NCI-H187 (cell line): Measurements from ENCODE around the gene TM9SF1.

ENCODE experiments used
- DNase-seq, 2 experiments: peaks; one replicate each; lab custom pipeline; 2025; lab: John Stamatoyannopoulos, UW

Gene TM9SF1

DNA sequence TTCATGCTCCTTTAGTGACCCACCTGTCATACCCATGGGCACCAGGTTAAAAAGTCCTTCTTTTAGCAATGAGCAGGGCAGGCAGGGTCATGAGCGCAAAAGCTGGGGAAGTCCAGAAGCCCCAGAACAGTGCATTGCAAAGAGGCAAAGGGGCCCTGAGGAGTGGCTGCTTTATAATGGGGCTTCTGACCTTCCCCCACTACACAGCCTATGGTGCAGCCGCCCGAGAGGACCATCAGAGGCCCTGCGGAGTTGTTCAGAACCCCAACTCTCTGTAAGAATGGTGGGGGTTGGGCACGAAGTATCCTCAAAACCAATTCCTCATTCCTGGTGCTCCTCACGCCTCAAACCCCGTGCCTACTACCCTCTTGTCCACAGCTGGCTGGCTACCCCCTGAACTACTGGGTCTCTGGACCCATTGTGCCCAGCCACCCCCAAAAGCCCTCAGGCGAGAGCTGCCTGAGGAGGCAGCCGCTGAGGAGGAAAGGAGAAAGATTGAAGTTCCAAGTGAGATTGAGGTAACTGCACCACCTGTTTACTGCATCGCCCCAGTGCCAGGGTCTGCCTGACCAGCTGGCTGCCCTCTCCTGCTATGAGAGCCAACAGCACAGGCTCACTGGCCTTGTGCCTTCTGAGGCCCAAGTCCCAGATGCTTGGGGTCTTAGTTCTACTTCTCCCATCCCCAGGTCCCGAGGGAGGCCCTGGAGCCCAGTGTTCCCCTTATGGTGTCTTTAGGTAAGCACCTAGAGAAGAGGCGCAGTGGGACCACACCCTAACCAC lies 16.7 kb downstream of the TM9SF1 start:
- DNase-seq, result no peak

DNA sequence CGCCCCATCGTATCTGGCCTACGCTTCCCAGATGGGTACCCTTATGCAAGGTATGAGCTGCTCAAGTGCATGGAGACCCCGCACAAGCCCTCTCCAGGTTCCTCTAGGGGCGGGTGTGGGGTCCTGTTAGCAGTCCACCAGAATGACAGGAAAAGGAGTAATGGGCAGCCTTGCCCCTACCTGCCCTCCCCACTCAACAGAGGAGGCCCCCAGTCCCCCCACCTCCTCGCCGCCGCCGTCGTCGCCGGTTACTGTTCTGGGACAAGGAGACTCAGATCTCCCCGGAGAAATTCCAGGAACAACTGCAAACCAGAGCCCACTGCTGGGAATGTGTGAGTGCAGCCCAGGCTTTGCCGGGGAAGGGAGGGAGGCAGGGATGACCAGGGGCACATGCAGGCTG lies 17.4 kb downstream of the TM9SF1 start:
- DNase-seq, result no peak

DNA sequence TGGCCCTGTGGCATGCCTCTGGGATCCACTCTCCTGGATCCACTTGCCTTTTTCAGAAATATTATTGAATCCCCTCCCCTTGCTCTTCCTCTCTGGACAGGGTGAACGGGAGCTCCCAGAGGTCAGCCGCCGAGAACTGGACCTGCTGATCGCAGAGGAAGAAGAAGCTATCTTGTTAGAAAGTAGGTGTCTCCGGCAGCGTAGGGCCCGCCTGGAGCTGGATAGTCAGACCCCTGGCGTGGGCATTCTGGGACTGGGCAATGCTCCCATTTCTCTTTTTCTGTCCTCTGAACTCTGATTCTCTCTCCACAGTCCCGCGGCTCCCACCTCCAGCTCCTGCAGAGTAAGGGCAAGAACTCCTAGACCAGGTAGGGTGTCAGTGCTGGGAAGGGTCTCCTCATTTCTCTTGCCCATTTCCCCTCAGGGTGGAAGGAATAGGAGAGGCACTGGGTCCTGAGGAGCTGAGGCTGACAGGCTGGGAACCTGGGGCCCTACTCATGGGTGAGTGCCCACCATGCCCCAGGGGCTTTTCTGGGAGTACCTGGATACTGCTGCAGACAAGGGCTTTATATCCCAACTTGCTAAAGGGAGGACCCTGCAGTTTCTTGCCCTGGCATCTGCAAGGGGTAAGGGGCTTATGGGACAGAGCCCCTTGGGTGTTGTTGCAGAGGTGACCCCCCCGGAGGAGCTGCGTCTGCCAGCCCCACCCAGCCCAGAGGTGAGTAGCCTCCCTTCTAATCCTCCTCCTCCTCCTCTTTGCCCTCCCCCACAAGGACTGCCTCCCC lies 18.0 kb downstream of the TM9SF1 start:
- DNase-seq, result no peak

DNA sequence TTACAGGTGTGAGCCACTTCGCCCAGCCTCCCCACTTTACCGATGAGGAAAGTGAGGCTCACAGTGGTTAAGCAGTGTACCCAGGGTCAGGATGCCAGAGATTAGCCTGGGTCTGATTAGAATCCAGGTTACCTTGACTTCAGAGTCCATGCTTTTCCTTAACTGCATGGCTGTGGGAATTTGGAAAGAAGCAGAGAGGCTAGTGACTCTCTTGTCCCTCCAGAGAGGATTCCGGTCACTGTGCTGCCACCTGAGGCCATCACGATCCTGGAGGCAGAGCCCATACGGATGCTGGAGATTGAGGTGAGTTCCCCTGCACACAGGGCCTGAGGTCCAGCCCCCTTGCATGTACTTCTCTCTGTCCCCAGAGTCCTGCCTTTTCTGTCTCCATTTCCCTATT lies 18.6 kb downstream of the TM9SF1 start:
- DNase-seq, result no peak

DNA sequence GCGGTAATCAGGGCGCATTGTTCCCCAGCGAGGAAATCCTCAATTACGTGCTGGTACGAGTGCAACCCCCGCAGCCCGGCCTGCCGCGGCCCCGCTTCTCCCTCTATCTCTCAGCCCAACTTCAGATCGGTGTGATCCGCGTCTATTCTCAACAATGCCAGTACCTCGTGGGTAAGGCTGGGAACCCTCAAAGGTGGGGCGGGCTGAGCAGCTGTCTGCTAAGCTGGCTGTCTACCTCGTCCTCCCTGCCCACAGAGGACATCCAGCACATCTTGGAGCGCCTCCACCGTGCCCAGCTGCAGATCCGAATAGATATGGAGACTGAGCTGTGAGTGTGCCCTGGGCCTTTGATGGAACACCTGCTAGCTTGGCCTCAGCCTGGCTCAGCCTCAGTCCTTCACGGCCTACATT lies 22.4 kb downstream of the TM9SF1 start:
- DNase-seq, result no peak

DNA sequence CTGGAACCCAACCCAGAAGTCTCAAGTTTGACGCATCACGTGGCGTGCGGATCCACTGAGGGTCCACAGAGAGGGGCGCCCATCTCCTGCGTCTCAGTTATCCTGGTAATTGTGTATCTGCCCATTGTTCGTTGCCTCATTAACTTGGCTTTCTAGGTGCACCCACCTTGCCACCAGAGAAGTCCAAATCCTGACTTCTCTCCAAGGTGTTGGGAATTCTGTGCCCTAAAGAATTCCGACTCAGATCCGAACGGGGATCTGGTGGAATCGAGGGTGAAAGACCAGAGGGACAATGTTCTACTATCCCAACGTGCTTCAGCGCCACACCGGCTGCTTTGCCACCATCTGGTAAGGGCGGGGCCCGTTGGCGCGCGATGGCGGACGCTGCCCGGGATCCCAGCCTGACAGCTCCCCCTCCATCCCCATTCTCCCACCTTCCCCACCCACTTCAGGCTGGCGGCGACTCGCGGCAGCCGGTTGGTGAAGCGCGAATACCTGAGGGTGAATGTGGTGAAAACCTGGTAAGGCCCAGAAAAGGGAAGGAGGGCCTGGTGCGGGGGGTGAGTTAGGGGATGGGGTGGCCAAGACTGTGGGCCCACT lies 22.9 kb downstream of the TM9SF1 start:
- no peak for DNase-seq

DNA sequence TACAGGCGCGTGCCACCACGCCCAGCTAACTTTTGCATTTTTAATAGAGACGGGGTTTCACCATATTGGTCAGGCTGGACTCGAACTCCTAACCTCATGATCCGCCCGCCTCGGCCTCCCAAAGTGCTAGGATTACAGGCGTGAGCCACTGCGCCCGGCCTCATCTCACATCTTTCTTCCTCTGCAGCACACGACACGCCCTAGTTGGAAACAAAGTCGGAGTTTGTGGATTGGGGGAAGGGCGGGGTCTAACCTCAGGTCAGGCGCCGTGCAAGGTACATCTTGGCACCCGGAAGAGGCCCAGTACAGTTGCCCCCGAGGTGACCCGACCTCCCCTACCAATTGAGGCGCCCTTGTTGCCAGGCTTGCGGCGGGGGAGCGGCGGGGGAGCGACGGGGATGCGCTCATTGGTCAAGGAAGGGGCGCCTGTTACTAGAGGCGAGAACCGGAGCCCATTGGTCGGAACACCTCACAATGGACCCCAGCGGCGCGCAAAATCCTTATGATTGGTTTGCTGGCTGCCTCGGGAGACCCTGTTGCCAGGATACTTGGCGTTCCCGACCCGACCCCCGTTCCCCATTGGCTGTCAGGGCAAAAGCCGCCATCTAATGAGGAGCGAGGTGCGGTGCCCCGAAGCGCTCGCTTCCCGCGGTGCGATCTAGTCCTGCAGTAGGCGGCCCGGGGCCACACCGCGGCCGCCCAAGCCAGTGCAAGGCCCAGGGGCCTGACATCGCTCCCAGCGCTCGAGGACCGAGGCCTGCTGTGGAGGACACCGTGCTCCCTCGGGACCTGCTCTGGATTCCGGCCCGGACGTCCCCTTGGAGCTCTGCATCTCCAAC lies 23.6 kb downstream of the TM9SF1 start, which contains the start of gene REC8:
Gene REC8, plus strand, starts transcription at position 659 of the 839 bp plus-strand sequence. CDS start 473 bp downstream, outside the sequence.
- peak; percentile 96 to 98 for DNase-seq

DNA sequence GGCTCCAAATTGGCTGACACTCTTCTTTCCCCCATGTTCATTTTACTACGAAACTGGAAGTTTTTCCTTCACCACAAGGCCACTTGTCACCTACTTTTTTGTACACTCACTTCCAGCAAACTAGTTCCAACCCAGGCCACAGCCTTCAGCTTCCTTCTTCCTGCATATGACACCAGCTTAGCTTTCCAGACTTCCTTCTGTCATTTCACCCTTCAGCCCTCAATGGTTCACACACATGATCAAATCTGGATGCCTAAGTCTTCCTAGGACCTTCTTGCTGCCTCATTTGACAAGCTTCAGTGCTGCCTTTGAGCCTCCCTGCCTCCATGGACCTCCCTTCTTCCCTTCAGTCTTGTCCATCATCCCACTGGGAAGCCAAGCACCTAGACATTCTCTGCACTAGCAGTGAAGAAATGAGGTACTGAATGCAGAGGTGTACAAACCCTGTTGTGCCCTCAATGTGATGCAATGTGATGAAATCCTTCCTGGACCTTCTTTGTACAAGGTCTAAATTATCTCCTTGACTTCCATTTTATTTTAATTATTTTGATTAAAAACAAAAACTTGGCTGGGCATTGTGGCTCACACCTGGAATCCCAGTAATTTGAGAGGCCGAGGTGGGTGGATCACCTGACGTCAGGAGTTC lies 27.6 kb downstream of the TM9SF1 start:
- no peak for DNase-seq

DNA sequence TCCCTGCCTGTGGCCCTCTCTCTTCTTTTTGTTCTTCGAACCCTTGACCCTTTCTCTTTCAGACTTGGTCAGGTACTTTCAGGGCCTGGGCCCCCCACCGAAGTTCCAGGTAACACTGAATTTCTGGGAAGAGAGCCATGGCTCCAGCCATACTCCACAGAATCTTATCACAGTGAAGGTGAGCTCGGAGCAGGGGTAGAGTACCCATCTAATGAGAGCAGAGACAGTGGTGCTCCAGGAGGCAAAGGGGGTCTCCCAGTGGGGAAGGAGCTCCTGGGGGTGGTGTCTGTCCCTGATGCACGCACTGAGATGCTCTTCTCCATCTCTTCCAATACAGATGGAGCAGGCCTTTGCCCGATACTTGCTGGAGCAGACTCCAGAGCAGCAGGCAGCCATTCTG lies 29.5 kb downstream of the TM9SF1 start:
- no peak for DNase-seq

DNA sequence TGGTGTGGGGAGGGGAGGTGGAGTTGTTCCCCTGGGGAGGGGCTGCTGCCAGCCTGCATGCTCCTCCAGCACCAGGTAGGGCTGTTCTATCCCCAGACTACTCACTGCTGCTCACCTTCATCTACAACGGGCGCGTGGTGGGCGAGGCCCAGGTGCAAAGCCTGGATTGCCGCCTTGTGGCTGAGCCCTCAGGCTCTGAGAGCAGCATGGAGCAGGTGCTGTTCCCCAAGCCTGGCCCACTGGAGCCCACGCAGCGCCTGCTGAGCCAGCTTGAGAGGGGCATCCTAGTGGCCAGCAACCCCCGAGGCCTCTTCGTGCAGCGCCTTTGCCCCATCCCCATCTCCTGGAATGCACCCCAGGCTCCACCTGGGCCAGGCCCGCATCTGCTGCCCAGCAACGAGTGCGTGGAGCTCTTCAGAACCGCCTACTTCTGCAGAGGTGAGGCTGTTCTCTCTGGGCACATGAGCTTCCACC lies 30.7 kb downstream of the TM9SF1 start:
- no peak for DNase-seq

DNA sequence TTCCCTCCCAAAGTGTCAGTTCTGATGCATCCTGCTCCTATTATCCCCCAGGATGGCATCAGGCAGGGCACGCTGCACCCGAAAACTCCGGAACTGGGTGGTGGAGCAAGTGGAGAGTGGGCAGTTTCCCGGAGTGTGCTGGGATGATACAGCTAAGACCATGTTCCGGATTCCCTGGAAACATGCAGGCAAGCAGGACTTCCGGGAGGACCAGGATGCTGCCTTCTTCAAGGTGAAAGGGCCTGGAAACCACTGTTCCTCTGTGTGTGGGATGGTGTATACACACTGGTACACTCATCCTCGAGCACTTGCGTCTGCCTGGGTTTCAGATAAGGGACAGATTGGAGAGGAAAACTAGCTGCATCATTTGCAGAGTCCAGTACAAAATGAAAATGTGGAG lies 33.1 kb downstream of the TM9SF1 start:
- DNase-seq, result no peak

DNA sequence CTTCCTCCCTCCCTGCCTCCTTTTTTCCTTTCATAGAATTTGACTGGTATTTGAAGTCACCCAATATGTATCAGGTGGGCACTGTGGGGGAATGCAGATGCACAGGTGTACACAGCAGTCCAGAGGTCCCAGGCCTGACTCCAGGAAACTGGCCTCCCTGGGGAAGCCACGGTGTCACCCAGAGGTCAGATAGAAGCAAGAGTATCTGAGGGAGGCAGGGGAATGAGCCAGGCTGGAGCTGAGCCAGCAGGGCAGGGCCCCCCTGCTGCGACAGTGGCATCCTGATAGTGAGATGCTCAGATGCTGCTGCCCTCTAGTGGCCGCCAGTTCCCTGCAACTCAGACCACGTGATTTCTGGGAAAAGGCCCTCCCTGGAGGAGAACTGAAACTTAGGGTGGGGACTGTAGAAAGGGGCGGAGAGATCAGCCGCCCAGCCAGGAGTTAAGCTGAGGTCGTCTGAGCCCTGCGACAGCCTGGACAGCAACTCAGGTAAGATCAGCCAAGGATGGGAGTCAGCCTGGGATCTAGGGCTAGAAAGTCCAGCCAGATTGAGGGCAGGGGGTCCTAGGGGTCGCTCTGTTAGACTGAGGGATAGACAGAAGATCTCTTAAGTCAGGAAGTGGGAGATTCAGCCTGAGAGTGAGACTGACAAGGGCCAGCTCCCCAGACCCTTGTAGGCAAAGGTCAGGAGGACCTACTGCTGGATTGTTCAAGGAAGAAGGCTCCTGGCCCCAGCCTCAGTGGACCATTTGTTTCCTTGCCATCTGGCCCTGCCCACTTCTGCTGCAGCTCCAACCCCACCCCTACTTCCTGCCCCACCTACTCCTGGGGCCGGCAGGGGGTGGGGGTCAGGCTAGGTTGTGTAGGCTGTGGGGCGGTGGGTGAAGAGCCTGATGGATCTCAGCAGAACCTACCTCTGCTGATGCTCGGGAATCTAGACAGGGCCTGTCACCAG lies 34.1 kb downstream of the TM9SF1 start, which contains the start of gene IRF9:
Gene IRF9, plus strand, starts transcription at position 416 of the 955 bp plus-strand sequence. CDS start 880 bp downstream, outside the sequence.
- DNase-seq, result peak; percentile 95 to 98

DNA sequence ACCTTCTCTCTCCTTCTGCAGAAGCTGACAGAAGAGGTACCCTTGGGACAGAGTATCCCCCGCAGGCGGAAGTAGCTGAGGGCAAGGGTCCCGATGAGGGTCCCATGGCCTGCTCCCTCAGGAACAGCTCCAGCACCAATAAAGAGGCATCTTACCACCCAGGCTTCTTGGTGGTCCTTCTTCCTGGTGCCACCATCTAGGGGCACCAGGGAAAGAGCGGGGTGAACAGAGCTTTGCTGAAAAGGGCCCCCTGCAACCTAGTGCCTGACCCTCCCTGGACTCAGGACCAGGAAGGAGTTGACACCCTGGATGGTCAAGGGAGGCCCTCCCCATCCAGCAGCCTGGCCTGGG lies 34.8 kb downstream of the TM9SF1 start:
- DNase-seq, result no peak

DNA sequence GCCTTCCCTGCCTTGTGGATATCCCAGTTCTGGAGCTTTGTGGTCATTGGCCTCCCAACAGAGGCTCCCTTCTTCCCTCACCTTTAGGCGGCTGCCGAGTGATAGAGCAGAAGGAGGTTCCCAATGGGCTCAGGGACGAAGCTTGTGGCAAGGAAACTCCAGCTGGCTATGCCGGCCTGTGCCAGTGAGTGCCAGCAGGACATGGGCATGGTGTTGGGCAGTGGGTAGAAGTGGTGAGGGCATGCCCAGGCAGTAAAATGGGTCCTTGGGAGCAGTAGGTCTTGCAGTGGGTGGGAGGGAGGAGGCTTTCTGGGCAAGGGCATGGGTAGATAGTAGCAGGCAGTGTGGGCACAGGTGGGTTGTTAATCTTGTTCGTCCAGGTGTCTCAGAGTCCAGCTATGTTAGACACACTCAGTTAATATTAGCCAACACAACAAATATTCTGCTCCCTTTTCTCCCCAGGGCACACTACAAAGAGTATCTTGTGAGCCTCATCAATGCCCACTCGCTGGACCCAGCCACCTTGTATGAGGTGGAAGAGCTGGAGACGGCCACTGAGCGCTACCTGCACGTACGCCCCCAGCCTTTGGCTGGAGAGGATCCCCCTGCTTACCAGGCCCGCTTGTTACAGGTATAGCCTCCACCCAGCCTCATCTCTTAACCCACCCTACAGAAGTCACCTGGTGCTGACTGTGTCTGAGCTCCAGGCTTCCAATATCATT lies 35.3 kb downstream of the TM9SF1 start:
- DNase-seq, result no peak

DNA sequence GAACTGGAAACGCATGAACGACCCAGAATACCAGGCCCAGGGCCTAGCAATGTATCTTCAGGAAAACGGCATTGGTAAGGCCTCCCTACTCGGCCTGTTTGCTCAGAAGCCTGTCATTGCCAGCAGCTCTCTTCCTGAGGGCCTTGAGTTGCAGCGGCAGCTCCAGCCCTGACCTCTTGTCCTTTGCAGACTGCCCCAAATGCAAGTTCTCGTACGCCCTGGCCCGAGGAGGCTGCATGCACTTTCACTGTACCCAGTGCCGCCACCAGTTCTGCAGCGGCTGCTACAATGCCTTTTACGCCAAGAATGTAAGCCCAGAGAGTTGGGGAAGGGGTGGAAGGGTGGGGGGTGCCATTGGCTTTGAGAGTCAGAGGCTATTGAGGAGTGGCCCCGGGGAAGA lies 37.9 kb downstream of the TM9SF1 start:
- no peak for DNase-seq

DNA sequence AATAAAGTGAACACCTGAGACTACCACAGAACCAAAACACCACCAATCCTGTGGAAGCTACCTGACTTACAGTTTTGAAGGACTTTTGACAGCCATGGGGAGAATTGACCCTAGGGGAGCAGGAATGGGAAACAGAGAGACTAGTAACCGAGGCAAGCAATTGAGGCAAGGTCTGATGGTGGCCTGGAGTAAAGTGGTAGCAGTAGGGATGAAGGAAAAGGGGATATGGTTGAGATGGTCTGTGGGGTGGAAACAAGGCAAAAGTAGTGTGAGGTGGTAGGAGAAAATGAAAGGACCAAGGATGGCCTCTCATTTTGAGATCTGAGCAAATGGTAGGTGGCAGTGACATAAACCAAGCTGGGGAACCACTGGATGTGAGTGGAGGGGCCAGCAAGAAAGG lies 38.4 kb downstream of the TM9SF1 start:
- no peak for DNase-seq

DNA sequence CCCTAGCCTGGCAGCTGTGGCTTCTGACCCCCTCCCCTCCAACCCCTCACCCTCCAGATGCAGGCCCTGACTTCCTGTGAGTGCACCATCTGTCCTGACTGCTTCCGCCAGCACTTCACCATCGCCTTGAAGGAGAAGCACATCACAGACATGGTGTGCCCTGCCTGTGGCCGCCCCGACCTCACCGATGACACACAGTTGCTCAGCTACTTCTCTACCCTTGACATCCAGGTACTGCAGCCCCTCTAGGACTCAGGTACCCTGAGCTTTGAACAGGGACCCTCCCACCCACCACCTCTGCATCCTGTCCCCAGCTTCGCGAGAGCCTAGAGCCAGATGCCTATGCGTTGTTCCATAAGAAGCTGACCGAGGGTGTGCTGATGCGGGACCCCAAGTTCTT lies 40.1 kb downstream of the TM9SF1 start:
- no peak for DNase-seq

DNA sequence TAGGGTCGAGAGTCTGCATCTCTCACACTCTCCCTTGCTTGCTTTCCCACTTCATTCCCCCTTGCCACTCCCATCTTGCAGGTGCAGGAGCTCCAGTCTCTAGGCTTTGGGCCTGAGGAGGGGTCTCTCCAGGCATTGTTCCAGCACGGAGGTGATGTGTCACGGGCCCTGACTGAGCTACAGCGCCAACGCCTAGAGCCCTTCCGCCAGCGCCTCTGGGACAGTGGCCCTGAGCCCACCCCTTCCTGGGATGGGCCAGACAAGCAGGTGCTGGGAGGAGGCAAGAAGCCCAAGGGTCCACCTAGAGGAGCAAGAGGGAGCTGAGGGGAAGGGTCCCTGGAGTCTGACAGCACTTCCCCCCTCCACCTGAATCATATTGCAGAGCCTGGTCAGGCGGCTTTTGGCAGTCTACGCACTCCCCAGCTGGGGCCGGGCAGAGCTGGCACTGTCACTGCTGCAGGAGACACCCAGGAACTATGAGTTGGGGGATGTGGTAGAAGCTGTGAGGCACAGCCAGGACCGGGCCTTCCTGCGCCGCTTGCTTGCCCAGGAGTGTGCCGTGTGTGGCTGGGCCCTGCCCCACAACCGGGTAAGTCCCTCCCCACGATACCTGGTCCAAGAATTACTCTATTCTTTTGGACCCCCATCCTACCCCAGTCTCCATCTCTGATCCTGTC lies 43.7 kb downstream of the TM9SF1 start:
- no peak for DNase-seq

DNA sequence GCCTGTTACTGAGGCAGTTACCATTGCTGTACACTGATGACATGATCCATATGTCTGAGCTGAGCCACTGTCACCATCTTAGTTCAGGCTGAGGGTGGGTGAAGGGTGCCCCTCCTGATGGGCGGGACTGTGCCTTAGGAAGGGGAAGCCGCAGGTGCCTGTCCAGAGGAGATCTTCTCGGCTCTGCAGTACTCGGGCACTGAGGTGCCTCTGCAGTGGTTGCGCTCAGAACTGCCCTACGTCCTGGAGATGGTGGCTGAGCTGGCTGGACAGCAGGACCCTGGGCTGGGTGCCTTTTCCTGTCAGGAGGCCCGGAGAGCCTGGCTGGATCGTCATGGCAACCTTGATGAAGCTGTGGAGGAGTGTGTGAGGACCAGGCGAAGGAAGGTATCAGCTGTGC lies 44.2 kb downstream of the TM9SF1 start:
- DNase-seq, result no peak
